Brain pericyte (primary cell): ENCODE results near the gene TOMM6.
"Not testable (repeated sequence)": the region's sequence is repeated elsewhere in the genome, so short reads cannot be mapped to it uniquely, and the experiment has no call there.

Source experiments
- DNase-seq: peaks from one replicate; pipeline ENCODE4 v3.0.0-alpha.2; 2012; ENCODE audit warnings: low read depth, low spot score

The TOMM6 gene

DNA sequence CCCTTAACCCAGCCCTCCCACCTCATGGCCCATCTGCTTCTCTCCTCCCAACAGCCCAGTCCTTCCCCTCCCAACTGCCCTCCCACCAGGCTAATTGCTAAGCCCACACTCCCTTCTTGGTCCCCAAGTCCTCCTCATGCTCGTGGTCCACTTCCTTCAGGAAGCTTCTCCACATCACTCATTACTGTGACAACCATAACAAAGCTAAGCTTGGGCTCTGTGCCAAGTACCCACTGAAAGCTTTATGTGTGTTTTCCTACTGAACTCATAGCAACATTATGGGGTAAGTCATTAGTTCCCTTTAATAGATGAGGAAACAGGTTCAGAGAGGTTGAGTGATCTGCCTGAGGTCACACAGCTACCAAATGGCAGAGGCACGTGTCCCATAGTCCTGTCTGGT lies 24.0 kb upstream of the TOMM6 start:
- DNase-seq: no peak

DNA sequence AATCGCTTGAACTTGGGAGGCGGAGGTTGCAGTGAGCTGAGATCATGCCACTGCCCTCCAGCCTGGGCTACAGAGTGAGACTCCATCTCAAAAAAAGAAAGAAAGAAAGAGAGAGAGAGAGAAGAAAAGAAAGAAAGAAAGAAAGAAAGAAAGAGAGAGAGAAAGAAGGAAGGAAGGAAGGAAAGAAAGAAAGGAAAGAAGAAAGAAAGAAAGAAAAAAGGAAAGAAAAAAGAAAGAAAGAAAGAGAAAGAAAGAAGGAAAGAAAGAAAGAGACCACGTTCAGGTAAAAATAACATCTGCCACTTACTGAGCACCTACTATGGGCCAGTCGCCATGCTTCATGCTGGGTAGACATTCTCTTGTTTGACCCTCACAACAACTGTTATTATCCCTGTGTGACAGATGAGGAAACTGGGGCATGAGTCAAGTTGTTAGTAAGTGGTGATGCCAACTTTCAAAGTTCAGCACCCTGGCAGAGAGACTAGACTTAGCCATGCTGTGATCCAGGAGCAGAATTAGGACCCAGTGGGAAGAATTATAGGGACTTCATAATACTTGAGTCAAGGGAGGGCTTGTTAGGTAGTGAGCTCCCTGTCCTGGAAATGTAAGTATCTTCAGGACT lies 21.3 kb upstream of the TOMM6 start:
- DNase-seq: not testable (repeated sequence)

DNA sequence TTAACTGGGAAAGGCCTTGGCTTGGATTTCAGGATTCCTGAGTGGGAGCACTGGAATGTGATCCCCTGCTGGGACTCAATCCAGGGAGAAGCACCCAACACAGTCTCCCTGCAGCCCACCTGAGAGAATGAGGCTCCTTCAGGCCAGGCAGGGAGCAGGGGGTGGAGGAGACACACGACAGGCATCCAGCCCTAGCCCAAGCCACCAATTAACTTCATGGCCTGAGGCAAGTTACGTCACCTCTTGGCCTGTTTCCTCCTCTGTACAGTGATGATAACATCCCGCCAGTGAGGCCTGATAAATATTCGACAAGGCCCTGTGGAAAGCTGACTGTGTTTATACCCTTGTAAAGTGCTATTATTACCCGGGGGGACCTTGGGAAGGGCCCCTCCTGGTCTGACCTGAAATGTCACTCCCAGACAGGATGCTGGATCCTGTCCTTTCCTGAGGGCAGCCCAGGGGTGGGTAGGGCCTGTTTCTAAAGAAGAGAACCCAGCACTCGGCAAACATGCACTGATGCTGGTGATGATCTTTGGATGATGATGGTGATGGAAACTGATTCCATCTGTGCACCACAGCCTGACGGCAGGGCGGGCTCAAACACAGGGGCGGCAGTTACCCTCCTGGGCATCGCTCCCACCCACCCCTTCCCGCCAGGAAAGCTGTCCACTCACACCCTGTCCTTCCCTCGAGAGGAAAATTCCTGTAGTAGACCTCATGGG lies 20.2 kb upstream of the TOMM6 start:
- DNase-seq: no peak

DNA sequence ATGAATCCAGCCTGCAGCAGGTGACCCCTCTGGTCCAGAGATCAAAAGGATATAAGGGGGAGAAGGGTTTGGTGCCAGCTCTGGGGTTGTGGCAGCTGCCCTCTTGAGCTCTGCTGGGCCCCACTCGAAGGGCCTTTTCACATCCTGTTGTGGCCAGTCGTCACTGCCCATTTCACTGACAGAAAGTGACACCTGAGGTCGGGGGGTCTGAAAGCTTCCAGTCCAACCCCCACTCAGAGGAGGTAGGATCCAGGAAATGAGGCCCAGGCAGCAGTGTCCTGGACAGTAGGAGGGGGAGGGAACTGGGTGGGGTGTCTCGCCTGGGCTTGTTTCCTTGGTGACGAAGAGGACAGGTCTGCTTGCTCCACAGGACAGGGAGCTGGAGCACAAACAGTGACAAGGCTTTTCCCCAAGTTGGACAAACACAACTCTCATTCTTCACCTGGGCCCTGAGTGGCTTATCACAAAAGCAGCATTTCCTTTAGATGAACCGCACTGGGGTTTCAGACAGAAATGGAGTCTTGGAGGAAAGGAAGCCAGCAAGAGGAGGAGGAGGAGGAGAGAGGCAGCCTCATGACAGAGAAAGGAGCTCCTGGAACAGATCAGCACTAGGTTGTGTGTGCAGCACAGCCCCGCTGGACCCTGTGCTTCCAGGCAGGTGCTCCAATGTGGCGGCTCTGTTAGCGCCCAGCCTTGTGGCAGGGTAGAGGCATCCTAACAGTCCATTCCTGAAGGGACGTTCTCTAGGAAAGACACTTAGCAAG lies 18.8 kb upstream of the TOMM6 start:
- no peak for DNase-seq

GRCh38 chr6:41769376-41769775 lies 18.1 kb upstream of the TOMM6 start:
- no peak for DNase-seq

DNA sequence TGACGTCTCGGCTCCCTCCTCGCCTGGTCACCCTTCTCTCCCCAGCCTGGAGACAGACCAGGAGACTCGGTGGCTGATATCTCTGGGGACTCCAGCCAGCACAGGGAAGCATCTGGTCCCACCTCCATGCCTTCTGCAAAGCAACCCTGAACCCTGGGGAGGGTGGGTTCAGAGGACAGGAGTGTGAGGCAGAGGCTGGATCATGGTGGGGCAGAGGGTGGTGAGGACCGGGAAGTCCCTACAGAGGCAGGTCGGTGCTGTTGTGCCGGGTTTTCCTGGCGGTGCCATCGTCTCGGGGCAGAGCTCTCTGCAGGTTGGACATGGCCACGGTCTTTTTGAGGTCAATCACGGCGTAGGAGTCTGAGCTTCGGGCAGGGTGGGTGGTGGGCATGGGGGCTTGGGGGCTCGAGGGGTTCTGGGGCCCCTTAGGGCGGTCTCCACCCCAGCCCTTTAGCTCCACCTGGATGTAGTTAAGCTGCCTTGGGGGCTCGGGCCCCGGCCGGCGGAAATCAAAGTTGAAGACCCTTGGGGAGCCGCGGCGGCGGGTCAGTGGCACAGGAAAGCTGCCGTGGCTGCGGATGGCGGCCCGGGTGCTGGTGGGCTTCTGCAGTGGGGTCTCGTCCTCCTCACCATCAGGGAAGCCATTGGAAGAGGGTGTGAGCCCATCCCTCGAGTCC lies 17.0 kb upstream of the TOMM6 start:
- no peak for DNase-seq

DNA sequence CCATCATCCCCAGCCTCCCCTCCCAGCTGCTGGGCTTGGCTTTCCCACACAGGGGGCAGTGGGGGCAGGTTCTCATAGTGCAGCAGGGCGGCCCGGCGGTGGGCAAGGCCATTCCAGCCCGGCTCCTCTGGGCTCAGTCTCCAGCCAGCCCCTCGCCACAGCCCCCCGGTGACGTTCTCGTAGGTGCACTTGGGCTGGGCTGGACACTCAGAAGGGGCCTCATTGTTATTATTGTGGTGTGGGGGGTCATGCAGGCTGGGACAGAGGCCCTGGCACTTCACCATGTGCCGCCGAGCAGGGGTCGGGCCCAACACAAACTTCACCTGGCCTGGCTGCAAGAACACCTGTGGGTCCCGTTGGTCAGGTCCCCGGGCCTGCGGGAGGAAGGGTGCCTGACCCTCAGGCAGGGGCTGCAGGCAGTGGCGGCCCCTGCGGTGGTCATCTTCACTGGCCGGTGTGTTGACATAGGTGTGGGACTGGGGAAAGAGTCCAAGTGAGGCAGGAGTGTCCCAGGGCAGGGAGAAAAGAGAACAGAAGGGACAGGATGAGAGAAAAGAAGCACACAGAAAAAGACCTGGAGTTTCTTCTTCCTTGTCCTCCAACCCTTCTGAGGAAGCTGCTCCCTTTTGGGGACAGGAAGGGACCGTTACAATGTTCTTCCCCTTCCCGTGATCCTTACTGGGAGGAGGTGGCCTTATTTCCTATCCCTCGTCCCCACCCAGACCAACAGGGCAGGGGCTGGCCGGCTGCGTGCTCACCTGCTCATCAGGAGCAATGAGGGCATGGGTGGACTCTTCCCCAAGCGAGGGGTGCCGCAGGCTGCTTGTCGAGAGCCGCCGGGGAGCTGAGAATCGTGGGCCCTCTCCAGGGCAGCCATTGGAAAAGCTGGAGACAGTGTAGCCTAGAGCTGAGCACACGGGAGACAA lies 16.2 kb upstream of the TOMM6 start:
- no peak for DNase-seq

- DNase-seq: no peak
These were observed 12.7 kb upstream of the TOMM6 start for GRCh38 chr6:41774841-41775240.

DNA sequence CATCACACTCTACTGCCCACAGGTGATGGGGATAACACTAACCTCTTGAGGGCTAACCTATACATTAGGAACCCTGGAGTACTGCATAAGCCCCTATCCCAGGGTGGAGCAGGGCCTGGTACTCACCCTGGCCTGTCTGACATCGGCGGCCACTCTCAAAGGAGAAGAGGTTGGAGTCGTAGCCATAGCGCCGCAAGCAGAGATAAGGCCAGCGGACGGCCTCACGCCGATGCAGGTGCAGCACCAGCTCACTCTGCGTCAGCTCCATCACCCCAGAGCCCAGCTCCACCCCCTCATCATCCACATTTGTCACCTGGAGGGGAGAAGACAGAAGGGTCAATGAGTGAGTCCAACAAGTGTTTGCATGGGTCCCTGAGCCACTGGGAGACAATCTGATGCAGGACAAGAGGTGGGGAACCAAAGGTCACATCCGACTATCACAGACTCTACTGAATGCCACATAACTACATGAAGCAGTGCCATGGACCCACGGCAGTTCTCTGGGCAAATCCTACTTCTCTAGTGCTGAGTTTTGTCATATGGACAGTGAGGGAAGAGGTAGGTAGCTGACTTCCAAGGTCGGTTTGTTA lies 12.1 kb upstream of the TOMM6 start:
- no peak for DNase-seq

DNA sequence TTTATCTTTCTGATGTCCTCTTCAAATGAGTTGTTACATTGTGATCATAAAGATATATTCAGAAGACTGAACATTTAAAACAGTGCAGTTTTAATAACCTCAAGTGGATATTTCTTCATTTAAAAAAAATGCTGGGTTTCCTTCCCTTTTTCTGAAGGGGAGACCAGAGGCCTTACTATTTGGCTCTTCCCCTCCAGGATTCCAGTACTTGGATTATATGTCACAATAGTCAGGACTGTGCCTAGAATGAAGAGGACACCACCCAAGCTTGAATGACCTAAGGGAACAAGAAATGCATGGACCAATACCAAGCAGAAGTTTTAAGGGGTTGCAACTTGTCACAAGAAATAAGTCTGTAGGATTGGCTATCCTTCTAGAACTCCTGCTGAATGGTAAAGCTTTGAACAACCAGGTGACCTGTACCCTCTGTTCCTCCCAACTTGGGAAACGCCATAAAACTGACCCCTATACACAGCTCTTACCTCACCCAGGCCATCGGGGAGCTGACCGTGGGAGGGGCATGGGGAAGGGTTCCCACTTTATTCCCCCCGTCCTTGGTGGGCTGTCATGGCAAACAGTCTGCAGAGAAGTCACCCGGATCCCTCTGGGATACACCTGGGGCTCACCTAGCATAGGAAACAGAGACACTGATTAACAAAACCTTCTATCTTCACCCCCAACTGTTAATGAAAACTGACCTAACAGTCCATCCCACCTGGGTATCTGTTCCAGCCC lies 9.8 kb upstream of the TOMM6 start:
- no peak for DNase-seq

- no peak for DNase-seq
These were observed 8.6 kb upstream of the TOMM6 start for GRCh38 chr6:41778895-41779294.

- DNase-seq: no peak
These were observed 8.2 kb upstream of the TOMM6 start for GRCh38 chr6:41779336-41779735.

DNA sequence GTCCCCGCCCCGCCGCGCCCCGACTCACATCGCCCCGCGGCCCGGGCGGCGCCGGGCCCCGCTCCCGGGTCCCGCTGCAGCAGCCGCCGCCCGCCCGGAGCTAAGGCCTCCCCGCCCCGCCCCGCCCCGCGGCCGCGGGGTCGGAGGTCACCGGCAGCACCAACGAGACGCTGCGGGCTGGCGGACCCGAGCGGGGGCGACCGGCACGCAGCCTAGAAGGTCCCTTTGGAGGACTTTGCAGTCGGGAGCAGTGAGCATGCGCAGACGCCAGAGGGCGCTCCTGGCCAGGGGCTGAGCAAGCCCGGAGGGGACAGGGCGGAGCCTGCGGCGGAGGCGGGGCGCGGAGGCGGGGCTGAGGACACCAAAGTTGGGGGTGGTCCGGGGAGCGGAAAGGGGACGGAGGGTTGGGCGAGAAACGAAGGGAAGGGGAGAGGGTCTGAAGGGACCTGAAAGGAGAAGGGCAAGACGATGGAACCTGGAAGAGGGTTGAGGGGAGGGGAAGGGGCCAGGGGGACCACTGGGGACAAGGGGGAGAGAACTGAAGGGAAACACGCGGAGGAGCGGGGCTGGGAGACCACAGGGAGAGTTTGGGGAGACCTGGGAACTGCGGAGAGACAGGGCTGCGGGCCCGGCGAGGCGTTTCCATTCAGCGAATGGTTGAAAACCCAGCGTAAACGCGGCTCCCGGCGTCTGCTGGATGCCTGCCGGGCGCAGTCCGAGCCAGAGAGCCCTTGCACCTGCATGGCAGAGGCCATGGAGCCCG lies 7.5 kb upstream of the TOMM6 start, which contains the start of gene FRS3:
Gene FRS3 (minus strand): TSS at position 113 of the 763 bp plus-strand sequence. CDS start 2,913 bp downstream, outside the sequence.
- peak; percentile 72 for DNase-seq

- DNase-seq: no peak
These were observed 6.7 kb upstream of the TOMM6 start, which contains the start of gene PRICKLE4 for GRCh38 chr6:41780551-41781365. PRICKLE4 (plus strand) TSS chr6:41780782; CDS start chr6:41783474, 2,692 bp downstream.

GRCh38 chr6:41781366-41781730 lies 6.1 kb upstream of the TOMM6 start:
- DNase-seq: no peak

DNA sequence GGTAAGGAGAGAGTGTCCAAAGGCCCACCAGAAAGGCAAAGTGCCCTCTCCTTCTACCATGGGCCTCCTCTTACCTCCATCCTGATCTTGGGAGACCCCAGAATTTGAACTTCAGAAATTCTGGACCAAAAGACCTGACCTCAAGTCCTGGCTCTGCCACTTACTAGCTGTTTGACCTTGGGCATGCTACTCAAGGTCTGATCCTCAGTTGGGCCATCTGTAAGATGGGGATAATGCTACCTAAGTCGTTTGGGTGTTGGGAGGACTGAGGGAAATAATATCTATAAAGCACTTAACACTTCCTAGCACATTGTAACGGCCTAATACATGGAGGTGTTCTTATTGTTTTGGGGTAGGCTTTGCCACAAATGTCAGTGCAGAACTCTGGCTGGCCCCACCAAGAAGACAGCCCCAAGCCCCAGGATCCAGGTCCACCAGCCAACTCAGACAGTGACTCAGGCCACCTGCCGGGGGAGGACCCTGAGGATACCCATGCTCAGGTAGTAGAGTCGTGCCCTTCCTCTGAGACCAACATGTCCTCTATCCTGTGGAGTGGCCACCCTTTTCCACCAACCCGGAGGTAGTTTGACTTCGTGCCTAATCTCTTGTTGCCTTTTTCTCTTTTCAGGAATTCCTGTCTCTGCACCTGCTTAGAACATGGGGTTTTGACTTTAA lies 4.3 kb upstream of the TOMM6 start:
- no peak for DNase-seq

DNA sequence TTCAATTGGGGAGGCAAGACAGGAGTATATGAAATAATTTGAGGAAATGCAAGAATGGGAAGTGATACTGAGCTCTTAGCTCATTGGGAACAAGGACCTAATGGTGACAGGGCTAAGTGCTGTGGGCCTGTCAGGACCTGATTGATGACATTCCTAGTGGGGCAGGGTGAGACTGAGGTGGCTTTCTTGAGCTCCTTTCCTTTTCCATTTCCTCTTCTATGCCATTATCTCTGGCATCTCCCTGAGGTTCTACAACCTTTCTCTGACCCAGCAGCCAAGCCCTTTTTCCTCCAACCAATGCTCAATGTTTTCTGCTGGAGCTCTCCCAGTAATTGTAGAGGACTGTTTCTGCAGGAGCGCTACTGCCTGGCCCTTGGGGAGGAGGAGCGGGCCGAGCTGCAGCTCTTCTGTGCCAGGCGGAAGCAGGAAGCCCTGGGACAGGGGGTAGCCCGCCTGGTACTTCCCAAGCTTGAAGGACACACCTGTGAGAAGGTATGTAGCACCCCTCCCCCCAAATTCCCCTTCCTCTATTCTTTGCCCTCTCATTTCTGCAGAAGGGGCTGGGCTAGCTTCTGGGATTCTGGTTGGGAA lies 2.8 kb upstream of the TOMM6 start:
- no peak for DNase-seq
